HG03460 (cell line): ENCODE measurements around the gene OSBPL5.
"Not testable (repeated sequence)": the region's sequence is repeated elsewhere in the genome, so short reads cannot be mapped to it uniquely, and the experiment has no call there.

Source experiments
- ATAC-seq: cut with Tn5 transposase; IDR thresholded peaks from one replicate; pipeline ENCODE4 v1.9.1; 2021; ENCODE audit not compliant: unreplicated experiment

OSBPL5 gene

GRCh38 chr11:3089236-3090061 is 75.7 kb downstream of the OSBPL5 start:
- ATAC-seq = no peak

- no peak for ATAC-seq
Observed at GRCh38 chr11:3088806-3089205, 76.3 kb downstream of the OSBPL5 start.

- no peak for ATAC-seq
Observed at GRCh38 chr11:3087821-3088800, 77.0 kb downstream of the OSBPL5 start.

DNA sequence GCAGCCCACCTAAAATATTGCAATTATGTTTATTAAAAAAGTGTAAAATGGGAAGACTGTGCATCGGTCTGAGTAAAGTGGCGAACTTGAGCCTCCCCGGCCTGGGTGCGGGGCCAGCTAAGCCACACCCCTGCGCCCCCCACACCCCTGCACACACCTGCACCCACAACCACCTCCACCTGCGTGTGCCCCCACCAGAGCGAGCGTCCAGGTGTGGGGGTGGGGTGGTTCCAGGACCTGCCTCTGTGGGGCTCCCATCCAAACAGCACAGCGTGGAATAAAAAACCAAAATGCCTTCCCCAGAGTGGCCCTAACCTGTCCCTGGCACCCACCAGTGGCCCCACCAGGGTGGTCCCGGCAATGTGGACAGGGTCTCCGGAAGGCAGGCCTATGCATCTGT is 77.7 kb downstream of the OSBPL5 start:
- no peak for ATAC-seq

GRCh38 chr11:3086671-3087150 is 78.4 kb downstream of the OSBPL5 start:
- no peak for ATAC-seq

DNA sequence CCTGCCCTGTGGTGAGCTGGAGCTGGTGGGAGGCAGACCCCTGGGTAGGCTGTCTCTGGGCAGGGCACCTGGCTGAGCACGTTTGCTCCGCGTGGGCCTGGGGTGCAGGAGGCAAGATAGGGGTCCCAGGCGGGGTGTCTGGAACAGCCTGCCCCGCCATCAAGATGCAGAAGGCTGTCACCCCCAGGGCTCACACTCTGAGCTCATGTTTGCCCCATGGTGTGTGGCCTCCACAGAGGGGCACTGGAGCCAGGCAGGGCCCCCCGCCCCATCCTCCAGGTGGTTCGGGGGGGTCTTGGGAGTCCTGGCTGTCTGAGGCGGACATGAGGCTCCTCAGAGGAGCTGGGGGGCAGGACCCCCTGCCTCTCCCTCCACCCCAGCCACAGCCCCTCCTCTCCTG is 79.0 kb downstream of the OSBPL5 start:
- ATAC-seq = no peak

- ATAC-seq = no peak
Observed at GRCh38 chr11:3085052-3085451, 80.1 kb downstream of the OSBPL5 start.

GRCh38 chr11:3083321-3083720 is 81.8 kb downstream of the OSBPL5 start:
- no peak for ATAC-seq

DNA sequence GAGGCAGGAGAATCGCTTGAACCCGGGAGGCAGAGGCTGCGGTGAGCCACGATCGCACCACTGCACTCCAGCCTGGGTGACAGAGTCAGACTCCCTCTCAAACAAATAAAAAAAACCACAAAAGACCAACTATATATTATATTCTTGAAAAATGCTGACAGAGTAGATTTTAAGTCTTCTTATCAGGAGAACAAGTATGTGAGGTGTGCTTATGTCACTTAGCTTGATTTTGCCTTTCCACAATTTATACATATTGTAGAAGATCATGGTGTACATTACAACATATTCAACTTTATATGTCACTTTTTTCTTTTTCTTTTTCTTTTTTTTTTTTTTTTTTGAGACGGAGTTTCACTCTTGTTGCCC is 83.7 kb downstream of the OSBPL5 start:
- ATAC-seq = no peak

GRCh38 chr11:3080733-3081385 is 84.3 kb downstream of the OSBPL5 start:
- no peak for ATAC-seq

DNA sequence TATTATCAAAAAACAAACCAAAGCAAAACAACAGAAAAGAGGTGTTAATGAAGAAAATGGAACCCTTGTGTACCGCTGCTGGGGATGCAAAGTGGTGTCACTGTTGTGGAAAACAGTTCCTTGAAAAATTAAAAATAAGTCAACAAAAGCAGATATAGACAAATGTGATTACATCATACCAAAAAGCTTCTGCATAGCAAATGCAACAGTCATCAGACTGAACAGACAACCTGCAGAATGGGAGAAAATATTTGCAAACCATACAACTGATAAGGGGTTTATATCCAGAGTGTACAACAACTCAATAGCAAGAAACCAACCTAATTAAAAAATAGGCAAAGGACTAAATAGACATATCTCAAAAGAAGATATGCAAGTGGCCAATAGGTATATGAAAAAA is 85.0 kb downstream of the OSBPL5 start:
- ATAC-seq = no peak

GRCh38 chr11:3077846-3078440 is 87.2 kb downstream of the OSBPL5 start:
- ATAC-seq = no peak

DNA sequence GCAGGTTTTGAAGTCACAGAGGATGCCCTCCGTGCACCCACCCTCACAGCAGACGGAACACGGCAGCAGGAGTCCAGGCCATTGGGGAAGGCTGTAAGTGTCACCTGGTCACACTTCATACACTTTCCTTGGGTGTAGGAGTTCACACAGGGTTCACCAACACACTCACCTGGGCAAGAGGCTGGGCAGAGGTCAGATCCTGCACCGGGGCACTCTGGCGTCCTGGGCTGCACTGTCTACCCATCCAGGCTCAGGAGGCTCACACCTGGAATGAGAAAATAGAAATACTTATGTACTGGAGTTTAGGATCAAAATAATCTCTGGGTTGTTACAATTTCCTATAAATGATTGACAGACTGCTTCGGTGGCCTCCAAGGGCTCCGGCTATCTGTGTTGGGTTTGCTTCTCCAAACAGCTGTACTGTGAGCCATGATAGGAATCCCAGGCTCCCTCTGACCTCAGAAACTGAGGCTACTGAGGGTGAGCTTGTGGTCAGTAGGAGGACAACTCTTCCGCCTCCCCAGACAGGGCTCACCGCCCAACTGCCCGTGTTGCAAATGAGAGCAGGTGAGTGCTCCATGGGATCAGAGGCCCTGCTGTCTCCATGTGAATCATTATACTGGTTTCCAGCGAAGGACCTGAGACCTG is 87.8 kb downstream of the OSBPL5 start:
- no peak for ATAC-seq

GRCh38 chr11:3074912-3075589 is 90.1 kb downstream of the OSBPL5 start:
- no peak for ATAC-seq

GRCh38 chr11:3073029-3073435 is 92.1 kb downstream of the OSBPL5 start:
- ATAC-seq = no peak

- no peak for ATAC-seq
Observed at GRCh38 chr11:3069425-3069824, 95.7 kb downstream of the OSBPL5 start.

- not testable (repeated sequence) for ATAC-seq
Observed at GRCh38 chr11:3066308-3066707, 98.8 kb downstream of the OSBPL5 start.

- ATAC-seq = not testable (repeated sequence)
Observed at GRCh38 chr11:3064709-3065108, 100.4 kb downstream of the OSBPL5 start.

- ATAC-seq = not testable (repeated sequence)
Observed at GRCh38 chr11:3063876-3064275, 101.2 kb downstream of the OSBPL5 start.

GRCh38 chr11:3063432-3063831 is 101.7 kb downstream of the OSBPL5 start:
- ATAC-seq = not testable (repeated sequence)
